GM18951 (cell line): Measurements from ENCODE around the gene CCDC60.

Source experiments
- POLR2A ChIP-seq: IDR thresholded peaks from 4 replicates; pipeline ENCODE4 v1.6.1; 2011; ENCODE audit warnings: mild to moderate bottlenecking; ENCODE audit not compliant: insufficient read length, insufficient read depth; ENCODE audit errors: extremely low read depth
- in situ Hi-C: fragments of 300-500 bp; cut with MboI; formaldehyde crosslinking; loops from one replicate; pipeline ENCODE4 v1.12.0; 2022; ENCODE audit warnings: low sequenced_read_pairs, mixed read lengths, inconsistent platforms; ENCODE audit not compliant: unreplicated experiment

The CCDC60 gene

DNA sequence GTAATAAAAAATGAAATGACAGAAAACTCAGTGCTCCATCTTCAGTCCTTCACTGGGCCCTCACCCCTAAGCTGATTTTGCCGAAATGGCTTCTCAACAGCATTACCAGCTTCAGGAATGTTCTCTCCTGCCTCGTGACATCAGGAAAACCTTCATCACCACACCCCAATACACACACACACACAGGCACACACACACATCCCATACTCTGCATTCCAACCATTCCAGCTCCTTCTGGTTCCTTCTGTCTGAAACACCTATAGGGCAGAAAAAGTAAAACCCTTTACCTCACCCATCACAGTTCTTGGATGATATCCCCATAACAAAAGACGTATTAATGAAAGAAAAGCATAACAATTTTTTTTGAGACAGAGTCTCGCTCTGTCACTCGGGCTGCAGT lies 75.9 kb downstream of the CCDC60 start:
- in situ Hi-C loops = no loop called here

DNA sequence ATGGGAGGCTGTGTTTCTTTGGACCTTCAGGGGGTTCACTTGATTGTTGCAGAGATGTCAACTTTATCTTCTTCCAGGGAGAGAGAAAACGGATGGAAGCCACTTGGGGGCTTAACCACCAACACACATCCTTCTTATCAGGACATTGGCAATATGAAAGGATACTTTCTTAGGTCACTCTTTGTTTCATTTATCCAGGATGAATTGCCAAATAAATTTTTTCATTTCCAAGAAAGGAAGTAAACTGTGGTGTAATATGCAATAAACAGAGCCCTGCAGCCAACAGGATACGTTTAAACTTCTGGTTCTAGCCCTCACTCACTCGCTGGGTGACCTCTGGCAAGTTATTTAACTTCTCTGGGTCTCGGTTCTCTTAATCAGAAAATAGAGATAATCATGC lies 77.8 kb downstream of the CCDC60 start:
- TF ChIP-seq POLR2A = no peak
- in situ Hi-C loops = no loop called here

More for the DNA sequence above, 75.9 kb downstream of the CCDC60 start:
- TF ChIP-seq POLR2A = no peak

DNA sequence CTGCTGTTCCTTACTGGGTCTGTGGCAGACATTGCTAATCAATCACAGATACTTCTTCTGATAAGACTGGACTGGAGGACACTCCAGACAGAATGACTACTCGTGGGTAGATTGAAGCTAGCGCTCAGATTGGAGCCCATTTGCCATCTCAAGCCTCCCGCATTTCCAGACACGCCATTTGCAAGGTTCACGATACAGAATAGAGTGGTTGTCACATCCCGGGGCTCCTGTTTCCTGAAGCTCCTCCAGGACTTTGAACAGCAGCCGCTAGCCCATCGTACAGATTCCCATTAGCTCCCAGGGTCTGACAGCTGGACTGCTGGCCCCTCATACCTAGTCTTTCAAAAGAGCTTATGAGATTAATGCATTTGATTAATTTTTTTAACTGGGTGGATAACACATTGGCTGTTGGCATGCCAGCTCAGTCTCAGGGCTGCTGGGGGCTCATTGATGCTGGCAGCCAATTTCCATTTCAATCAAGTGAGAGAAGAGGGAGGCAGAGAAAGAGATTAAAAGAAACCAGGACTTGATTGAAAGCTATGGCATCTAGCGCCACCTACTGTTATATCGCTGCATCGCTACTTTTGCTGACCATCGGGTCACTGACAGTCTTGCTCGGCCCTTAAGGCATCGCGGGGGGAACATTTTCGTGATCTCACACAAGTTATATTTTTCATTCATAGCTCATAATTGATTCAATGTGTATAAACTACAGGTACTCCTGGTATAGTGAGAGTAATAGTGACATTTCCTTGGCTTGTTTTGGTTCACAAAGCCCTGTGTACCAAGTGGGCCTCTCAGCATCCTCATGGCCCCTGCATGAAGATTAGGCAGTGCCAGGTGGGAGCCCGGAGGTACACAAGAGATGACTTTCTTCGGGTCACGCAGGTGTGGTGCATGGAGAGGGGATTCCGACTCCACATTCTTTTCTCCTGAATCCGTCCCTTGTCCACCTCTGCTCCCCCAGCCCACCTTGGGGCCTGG lies 78.6 kb downstream of the CCDC60 start:
- TF ChIP-seq POLR2A = no peak
- in situ Hi-C loops = no loop called here

DNA sequence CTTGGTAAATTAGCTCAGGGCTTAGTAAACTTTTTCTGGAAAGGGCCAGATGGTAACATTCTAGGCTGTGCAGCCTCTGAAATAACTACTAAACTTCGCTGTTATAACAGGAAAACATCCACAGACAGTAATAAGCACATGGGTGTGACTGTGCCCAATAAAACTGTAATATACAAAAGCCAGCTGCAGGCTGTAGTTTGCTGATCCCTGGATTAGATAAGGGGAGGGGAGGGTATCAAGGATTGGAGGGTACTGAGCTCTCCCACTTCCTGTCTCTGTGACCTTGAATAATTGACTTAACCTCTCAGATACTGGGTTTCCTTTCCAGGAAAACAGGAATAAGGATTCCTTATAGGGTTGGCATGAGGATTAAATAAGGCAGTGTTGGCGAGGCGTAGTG lies 81.2 kb downstream of the CCDC60 start:
- no peak for TF ChIP-seq POLR2A
- in situ Hi-C loops = no loop called here

DNA sequence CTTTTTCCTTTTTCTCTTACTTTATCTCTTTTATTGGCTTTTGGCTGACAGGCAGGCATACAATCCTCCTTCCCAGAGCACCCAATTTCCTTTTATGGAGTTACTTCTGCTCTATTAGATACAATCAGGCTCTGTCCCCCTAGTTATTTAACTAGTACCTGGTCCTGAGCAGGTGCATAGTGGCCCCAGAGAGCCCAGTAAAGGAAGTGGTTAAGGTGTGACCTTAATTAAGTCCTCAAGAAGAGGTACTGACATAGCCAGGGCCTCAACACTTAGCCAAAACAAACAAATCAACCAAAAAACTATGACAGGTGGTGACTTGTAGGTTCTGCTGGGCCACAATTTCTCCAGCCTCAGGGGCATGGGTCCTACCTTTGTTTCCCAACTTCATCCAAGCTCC lies 82.9 kb downstream of the CCDC60 start:
- in situ Hi-C loops = no loop called here
- TF ChIP-seq POLR2A = no peak

GRCh38 chr12:119419381-119419780 lies 84.9 kb downstream of the CCDC60 start:
- TF ChIP-seq POLR2A = no peak
- in situ Hi-C loops = no loop called here

DNA sequence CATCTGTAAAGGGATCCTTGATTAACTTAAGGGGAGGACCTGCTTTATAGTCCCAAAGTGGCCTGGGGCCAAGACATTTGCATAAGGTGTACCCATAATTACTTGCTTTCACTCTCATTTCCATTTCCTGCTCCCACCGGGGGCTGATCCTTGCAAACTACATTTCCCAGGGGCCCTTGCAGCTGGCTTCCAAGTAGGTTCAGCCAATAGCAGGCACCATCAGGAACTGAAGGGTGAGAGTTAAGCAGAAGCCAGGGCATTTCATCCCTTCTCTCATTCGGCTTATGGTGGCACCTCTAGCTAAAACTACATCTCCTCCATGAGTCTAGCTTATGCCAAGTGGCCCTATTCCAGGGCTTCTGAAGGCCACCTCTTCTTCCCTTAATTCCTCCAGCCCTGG lies 88.8 kb downstream of the CCDC60 start:
- in situ Hi-C loops = no loop called here
- no peak for TF ChIP-seq POLR2A

DNA sequence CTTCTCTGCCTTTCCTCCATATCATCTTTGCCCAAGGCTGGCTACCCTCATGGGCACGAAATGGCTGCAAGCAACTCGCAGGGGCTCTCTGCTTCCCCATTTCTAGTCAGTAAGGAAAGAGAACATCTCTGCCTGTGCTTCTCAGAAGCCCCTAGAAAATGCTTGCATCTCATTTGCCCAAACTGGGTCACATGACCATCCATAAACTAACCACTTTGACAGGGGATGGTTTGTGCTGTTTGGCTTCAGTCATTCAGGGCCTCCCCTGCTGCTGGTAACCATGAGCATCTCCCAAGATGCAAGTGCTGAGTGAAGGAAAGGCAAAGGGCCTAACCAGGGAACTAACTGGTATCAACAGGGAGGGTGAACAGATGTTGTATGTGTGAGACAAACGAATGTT lies 91.1 kb downstream of the CCDC60 start:
- TF ChIP-seq POLR2A = no peak
- in situ Hi-C loops = no loop called here

DNA sequence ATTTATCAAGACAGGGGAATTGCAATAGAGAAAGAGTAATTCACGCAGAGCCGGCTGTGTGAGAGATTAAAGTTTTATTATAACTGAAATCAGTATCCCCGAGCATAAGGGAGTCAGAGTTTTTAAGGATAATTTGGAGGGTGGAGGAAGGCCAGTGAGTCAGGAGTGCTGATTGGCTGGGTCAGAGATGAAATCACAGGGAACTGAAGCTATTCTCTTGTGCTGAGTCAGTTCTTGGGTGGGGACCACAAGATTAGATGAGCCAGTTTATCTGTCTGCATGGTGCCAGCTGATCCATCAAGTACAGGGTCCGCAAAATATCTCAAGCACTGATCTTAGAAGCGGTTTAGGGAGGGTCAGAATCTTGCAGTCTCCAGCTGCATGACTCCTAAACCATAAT lies 96.6 kb downstream of the CCDC60 start:
- TF ChIP-seq POLR2A = no peak
- in situ Hi-C loops = no loop called here

DNA sequence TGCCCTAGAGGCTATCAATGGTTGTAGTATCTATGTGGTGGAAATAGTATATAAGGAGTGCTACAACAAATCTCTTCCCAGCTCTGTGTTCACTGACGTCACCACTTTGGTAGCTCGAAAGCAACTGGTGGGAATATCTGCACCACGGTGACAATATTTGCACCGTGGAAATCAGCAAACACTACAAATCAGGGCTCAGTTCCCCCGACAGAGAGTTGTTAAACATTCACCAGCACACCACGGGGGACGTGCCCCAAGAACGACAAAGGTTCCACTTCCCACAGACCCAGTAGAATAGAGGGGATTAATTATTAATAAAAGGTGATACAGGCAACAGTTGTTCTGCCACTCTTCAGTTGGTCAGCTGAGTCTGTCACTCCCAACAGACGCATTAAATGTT lies 98.4 kb downstream of the CCDC60 start:
- in situ Hi-C loops = no loop called here
- TF ChIP-seq POLR2A = no peak

DNA sequence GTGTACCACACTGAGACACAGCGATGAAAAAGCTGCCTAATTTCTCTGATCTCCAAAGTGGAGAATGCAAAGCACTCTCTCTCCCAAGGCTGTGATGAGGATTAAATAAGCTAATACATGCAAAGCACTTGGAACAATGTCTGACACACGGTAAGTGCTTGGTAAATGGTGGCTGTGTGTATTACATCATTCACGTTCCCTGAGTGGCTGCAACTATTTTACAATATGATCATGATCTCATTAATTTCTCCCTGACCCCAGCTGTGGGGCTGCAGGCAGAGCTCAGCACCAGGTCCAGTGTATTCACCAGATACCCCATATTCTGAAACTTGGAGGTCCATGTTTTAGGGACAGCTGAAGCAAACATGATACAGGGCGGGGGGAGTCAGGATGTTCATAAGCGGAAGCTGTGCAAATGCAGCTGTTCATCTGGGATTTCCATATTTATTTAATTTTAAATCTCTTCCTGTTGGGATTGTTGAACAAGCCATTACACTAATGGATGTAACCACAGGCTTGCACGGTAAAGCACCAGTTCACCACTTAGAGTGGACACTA lies 106.4 kb downstream of the CCDC60 start:
- in situ Hi-C loops = no loop called here
- no peak for TF ChIP-seq POLR2A

GRCh38 chr12:119444462-119445044 lies 110.0 kb downstream of the CCDC60 start:
- no peak for TF ChIP-seq POLR2A

DNA sequence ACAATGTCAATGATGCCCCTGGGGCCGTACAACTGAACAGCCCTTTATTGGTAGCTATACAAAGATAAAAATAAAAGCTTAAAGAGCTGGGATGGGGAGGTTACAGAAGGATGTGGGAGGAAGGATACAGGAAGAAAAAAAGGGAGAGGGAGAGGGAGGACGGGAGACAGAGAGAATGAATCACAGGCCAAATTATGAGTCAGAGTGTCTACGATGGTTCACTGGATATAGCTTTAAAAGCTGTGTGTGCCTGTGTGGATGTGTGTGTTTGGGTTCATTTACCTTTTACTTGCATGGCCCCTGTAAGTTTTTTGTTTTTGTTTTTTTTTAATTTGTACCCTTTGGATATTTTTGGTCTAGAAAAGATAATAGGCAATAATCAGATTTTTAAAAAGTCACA lies 111.9 kb downstream of the CCDC60 start:
- in situ Hi-C loops = no loop called here
- TF ChIP-seq POLR2A = no peak

More at GRCh38 chr12:119444462-119445044, 110.0 kb downstream of the CCDC60 start:
- in situ Hi-C loops = no loop called here

DNA sequence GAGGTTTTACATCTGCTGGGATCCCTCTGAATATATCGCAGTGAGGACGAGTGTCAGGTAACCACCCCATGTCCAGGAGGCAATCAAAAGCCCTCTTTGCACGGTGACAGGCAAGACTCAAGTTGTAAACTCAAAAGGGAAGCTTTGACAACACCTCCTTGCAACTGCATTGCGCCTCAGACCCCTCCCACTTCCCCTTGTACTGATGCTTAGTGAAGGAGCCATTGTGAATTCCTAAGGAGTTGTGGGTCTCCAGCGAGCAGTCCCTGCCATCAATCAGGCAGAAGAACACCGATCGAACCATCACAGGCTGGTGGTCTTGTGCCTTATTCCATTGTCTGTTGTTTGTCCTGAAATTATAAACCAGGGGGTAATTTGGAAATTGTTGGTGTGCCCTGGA lies 112.6 kb downstream of the CCDC60 start:
- TF ChIP-seq POLR2A = no peak
- in situ Hi-C loops = no loop called here
